ENCODE data around the gene DAGLB.

DAGLB gene

GRCh38 chr7:6447581-6448199, at the start of gene DAGLB:
DAGLB (minus strand) TSS chr7:6447954; CDS start chr7:6447842, 112 bp downstream.
- peak; percentile 62 for DNase-seq (ENCODE audit: low read depth, low spot score)
- Histone ChIP-seq H3K27ac (peak within 1 kb of the TSS; percentile 83; the same call in 1 of the 2 replicates), H3K9me3 (ENCODE audit: low read depth, low read length) (no peaks in the 10 kb centered on the region), H3K9ac (ENCODE audit: insufficient read length) (peak within 1 kb of the TSS; percentile 92), H3K4me3 (peak within 1 kb of the TSS; percentile 86), H3K36me3 (ENCODE audit: insufficient read depth, low read length) (peaks cover 28% of the 10 kb centered on the region)
- TF ChIP-seq POLR2AphosphoS5 (IDR thresholded peaks at IDR 0.05; ENCODE audit: borderline replicate concordance, low read depth, low read length): peak; percentile 99
- no peak for TF ChIP-seq FOXP2 (optimal IDR thresholded peaks at IDR 0.05; ENCODE audit: control extremely low read depth, extremely low read length, insufficient read depth)

GRCh38 chr7:6497637-6497905, 49.8 kb upstream of the DAGLB start:
- Histone ChIP-seq H3K9ac (ENCODE audit: insufficient read length) (no peak overlapping the region), H3K27ac (no peak overlapping the region), H3K4me3 (no peak overlapping the region), H3K9me3 (ENCODE audit: low read depth, low read length) (no peaks in the 10 kb centered on the region), H3K36me3 (ENCODE audit: insufficient read depth, low read length) (no peaks in the 10 kb centered on the region)
- TF ChIP-seq EZH2 (IDR thresholded peaks at IDR 0.05) (no peak), POLR2AphosphoS5 (IDR thresholded peaks at IDR 0.05; ENCODE audit: borderline replicate concordance, low read depth, low read length) (no peak), FOXP2 (optimal IDR thresholded peaks at IDR 0.05; ENCODE audit: control extremely low read depth, extremely low read length, insufficient read depth) (no peak)
- DNase-seq (ENCODE audit: low read depth, low spot score): no peak

GRCh38 chr7:6496842-6497636, 49.3 kb upstream of the DAGLB start:
- TF ChIP-seq FOXP2 (optimal IDR thresholded peaks at IDR 0.05; ENCODE audit: control extremely low read depth, extremely low read length, insufficient read depth) (no peak), EZH2 (IDR thresholded peaks at IDR 0.05) (no peak), POLR2AphosphoS5 (IDR thresholded peaks at IDR 0.05; ENCODE audit: borderline replicate concordance, low read depth, low read length) (no peak)
- DNase-seq (ENCODE audit: low read depth, low spot score): no peak
- H3K4me3 ChIP-seq: no peak overlapping the region
- no peak overlapping the region for H3K9ac ChIP-seq (ENCODE audit: insufficient read length)
- H3K36me3 ChIP-seq (ENCODE audit: insufficient read depth, low read length): no peaks in the 10 kb centered on the region
- H3K9me3 ChIP-seq (ENCODE audit: low read depth, low read length): no peaks in the 10 kb centered on the region
- H3K27ac ChIP-seq: no peak overlapping the region

- TF ChIP-seq FOXP2 (optimal IDR thresholded peaks at IDR 0.05; ENCODE audit: control extremely low read depth, extremely low read length, insufficient read depth) (no peak), EZH2 (IDR thresholded peaks at IDR 0.05) (no peak), POLR2AphosphoS5 (IDR thresholded peaks at IDR 0.05; ENCODE audit: borderline replicate concordance, low read depth, low read length) (no peak)
- Histone ChIP-seq H3K27ac (no peak overlapping the region), H3K36me3 (ENCODE audit: insufficient read depth, low read length) (no peaks in the 10 kb centered on the region), H3K4me3 (no peak overlapping the region), H3K9me3 (ENCODE audit: low read depth, low read length) (no peaks in the 10 kb centered on the region), H3K9ac (ENCODE audit: insufficient read length) (no peak overlapping the region)
- no peak for DNase-seq (ENCODE audit: low read depth, low spot score)
These were observed 48.0 kb upstream of the DAGLB start for GRCh38 chr7:6495597-6496262.

- no peak overlapping the region for H3K27ac ChIP-seq
- no peaks in the 10 kb centered on the region for H3K36me3 ChIP-seq (ENCODE audit: insufficient read depth, low read length)
- DNase-seq (ENCODE audit: low read depth, low spot score): no peak
- H3K9me3 ChIP-seq (ENCODE audit: low read depth, low read length): no peaks in the 10 kb centered on the region
- TF ChIP-seq FOXP2 (optimal IDR thresholded peaks at IDR 0.05; ENCODE audit: control extremely low read depth, extremely low read length, insufficient read depth): no peak
- no peak for TF ChIP-seq EZH2 (IDR thresholded peaks at IDR 0.05)
- TF ChIP-seq POLR2AphosphoS5 (IDR thresholded peaks at IDR 0.05; ENCODE audit: borderline replicate concordance, low read depth, low read length): no peak
- no peak overlapping the region for H3K9ac ChIP-seq (ENCODE audit: insufficient read length)
- H3K4me3 ChIP-seq: no peak overlapping the region
These were observed 46.6 kb upstream of the DAGLB start for GRCh38 chr7:6494365-6494764.

- Histone ChIP-seq H3K27ac (no peak overlapping the region), H3K4me3 (no peak overlapping the region), H3K9ac (ENCODE audit: insufficient read length) (no peak overlapping the region), H3K36me3 (ENCODE audit: insufficient read depth, low read length) (no peaks in the 10 kb centered on the region), H3K9me3 (ENCODE audit: low read depth, low read length) (no peaks in the 10 kb centered on the region)
- TF ChIP-seq POLR2AphosphoS5 (IDR thresholded peaks at IDR 0.05; ENCODE audit: borderline replicate concordance, low read depth, low read length) (no peak), EZH2 (IDR thresholded peaks at IDR 0.05) (no peak), FOXP2 (optimal IDR thresholded peaks at IDR 0.05; ENCODE audit: control extremely low read depth, extremely low read length, insufficient read depth) (no peak)
- DNase-seq (ENCODE audit: low read depth, low spot score): no peak
These were observed 43.4 kb upstream of the DAGLB start for GRCh38 chr7:6491194-6491593.

GRCh38 chr7:6489612-6490011, 41.9 kb upstream of the DAGLB start:
- Histone ChIP-seq H3K9me3 (ENCODE audit: low read depth, low read length) (no peaks in the 10 kb centered on the region), H3K9ac (ENCODE audit: insufficient read length) (no peak overlapping the region), H3K36me3 (ENCODE audit: insufficient read depth, low read length) (no peaks in the 10 kb centered on the region), H3K27ac (no peak overlapping the region), H3K4me3 (no peak overlapping the region)
- no peak for DNase-seq (ENCODE audit: low read depth, low spot score)
- TF ChIP-seq EZH2 (IDR thresholded peaks at IDR 0.05): no peak
- no peak for TF ChIP-seq POLR2AphosphoS5 (IDR thresholded peaks at IDR 0.05; ENCODE audit: borderline replicate concordance, low read depth, low read length)
- no peak for TF ChIP-seq FOXP2 (optimal IDR thresholded peaks at IDR 0.05; ENCODE audit: control extremely low read depth, extremely low read length, insufficient read depth)

GRCh38 chr7:6487184-6487545, 39.4 kb upstream of the DAGLB start:
- no peak overlapping the region for H3K9ac ChIP-seq (ENCODE audit: insufficient read length)

More at GRCh38 chr7:6487184-6487545, 39.4 kb upstream of the DAGLB start:
- no peaks in the 10 kb centered on the region for H3K9me3 ChIP-seq (ENCODE audit: low read depth, low read length)
- TF ChIP-seq POLR2AphosphoS5 (IDR thresholded peaks at IDR 0.05; ENCODE audit: borderline replicate concordance, low read depth, low read length): no peak
- TF ChIP-seq FOXP2 (optimal IDR thresholded peaks at IDR 0.05; ENCODE audit: control extremely low read depth, extremely low read length, insufficient read depth): no peak
- TF ChIP-seq EZH2 (IDR thresholded peaks at IDR 0.05): no peak
- H3K4me3 ChIP-seq: no peak overlapping the region
- peaks cover 3% of the 10 kb centered on the region; the same call in 1 of the 2 replicates for H3K36me3 ChIP-seq (ENCODE audit: insufficient read depth, low read length)
- DNase-seq (ENCODE audit: low read depth, low spot score): no peak
- no peak overlapping the region for H3K27ac ChIP-seq

Measured in SK-N-MC (cell line).